ENCODE data around the gene PLEKHH2.

DNA sequence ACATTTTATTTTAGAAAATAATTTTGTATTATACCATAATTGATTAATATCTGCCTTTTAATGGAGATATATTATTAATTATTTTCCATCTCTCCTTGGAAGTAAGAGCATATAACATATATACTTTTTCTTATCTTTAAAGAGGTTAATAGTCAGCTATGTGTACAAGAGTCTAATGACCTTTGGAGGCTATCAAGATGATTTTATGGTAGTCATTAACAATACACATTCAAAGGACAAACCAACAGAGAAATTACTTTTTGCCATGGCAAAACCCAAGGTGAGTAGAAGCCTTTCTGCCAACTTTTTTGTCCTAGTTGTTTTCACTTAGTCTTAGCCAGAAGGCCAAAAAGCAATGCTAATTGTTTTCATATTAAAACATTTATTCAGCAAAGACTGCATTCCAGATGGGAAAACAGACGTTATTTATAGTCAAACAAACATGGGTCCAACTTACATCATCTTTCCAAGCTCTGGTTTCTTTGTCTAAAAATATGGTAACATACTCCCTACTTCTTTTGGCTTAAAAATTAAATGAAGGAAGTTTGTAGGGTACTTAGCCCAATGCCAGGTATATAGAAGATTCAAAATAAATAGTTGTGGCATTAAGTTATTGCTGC is 127.1 kb downstream of the PLEKHH2 start:
- TF ChIP-seq, protein P1, sequence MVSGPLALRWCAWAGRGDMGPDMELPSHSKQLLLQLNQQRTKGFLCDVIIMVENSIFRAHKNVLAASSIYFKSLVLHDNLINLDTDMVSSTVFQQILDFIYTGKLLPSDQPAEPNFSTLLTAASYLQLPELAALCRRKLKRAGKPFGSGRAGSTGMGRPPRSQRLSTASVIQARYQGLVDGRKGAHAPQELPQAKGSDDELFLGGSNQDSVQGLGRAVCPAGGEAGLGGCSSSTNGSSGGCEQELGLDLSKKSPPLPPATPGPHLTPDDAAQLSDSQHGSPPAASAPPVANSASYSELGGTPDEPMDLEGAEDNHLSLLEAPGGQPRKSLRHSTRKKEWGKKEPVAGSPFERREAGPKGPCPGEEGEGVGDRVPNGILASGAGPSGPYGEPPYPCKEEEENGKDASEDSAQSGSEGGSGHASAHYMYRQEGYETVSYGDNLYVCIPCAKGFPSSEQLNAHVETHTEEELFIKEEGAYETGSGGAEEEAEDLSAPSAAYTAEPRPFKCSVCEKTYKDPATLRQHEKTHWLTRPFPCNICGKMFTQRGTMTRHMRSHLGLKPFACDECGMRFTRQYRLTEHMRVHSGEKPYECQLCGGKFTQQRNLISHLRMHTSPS (CRISPR knock-in tag; IDR thresholded peaks at IDR 0.05; ENCODE audit: low read depth): no peak
- no peak for TF ChIP-seq YY1 (IDR thresholded peaks at IDR 0.05; ENCODE audit: insufficient read depth, insufficient replicate concordance, low read depth, low read length)
- TF ChIP-seq, protein P2, sequence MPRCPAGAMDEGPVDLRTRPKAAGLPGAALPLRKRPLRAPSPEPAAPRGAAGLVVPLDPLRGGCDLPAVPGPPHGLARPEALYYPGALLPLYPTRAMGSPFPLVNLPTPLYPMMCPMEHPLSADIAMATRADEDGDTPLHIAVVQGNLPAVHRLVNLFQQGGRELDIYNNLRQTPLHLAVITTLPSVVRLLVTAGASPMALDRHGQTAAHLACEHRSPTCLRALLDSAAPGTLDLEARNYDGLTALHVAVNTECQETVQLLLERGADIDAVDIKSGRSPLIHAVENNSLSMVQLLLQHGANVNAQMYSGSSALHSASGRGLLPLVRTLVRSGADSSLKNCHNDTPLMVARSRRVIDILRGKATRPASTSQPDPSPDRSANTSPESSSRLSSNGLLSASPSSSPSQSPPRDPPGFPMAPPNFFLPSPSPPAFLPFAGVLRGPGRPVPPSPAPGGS (CRISPR knock-in tag; IDR thresholded peaks at IDR 0.05): no peak
- no peak for TF ChIP-seq KAT2B (IDR thresholded peaks at IDR 0.05; ENCODE audit: borderline replicate concordance, low read depth, low read length)
- TF ChIP-seq SAP130 (CRISPR knock-in tag; IDR thresholded peaks at IDR 0.05; ENCODE audit: low read depth): no peak
